Brain microvascular endothelial cell (primary cell): Measurements from ENCODE around the gene SP140L.
"Not testable (repeated sequence)": the region's sequence is repeated elsewhere in the genome, so short reads cannot be mapped to it uniquely, and the experiment has no call there.

Source experiments
- DNase-seq: peaks from one replicate; pipeline ENCODE4 v3.0.0-alpha.2; 2020
- H3K27ac ChIP-seq: fragments of 250-450 bp; sonication (Bioruptor Pico); 2 replicates; pipeline ENCODE4 v1.5.1; 2020; ENCODE audit warnings: mild to moderate bottlenecking, moderate library complexity
- H3K27me3 ChIP-seq: fragments of 250-450 bp; sonication (Bioruptor Pico); replicated peaks from 2 replicates; pipeline ENCODE4 v1.5.1; 2020; ENCODE audit warnings: mild to moderate bottlenecking
- H3K36me3 ChIP-seq: fragments of 250-450 bp; sonication (Bioruptor Pico); replicated peaks from 2 replicates; pipeline ENCODE4 v1.5.1; 2020; ENCODE audit warnings: mild to moderate bottlenecking
- H3K4me3 ChIP-seq: 2 replicates; pipeline ENCODE4 v1.5.1; 2011; ENCODE audit warnings: low read depth, mild to moderate bottlenecking, control low read depth, low read length, moderate library complexity
- CTCF ChIP-seq: IDR thresholded peaks from 2 replicates; pipeline ENCODE4 v1.5.1; 2011; ENCODE audit warnings: low read depth, mild to moderate bottlenecking, moderate library complexity, low read length, control low read depth, inconsistent platforms; ENCODE audit errors: missing control alignments
- in situ Hi-C: cut with HindIII; loops from 2 replicates; pipeline ENCODE4 v1.10.0; 2017; ENCODE audit warnings: low sequenced_read_pairs, low pct_ligation_motif_present

SP140L gene

DNA sequence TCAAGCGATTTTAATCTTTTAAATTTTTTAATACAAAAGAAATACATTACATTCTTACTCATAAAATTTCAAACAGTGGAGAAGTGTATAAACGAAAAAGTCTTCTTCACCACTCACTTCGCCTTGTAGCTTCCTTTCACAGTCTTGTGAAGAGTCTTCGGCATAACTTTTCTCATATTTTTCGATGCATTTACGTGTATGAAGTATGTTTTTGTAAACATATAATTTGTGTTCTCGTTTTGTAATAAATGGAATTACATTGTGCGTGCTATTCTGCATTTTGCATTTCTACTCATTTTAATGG lies 1.1 kb downstream of the SP140L start:
- in situ Hi-C loops, result no loop called here
- Histone ChIP-seq H3K27ac (no peak overlapping the region), H3K4me3 (no peak overlapping the region), H3K36me3 (no peaks in the 10 kb centered on the region), H3K27me3 (no peaks in the 10 kb centered on the region)
- no peak for TF ChIP-seq CTCF
- DNase-seq, result no peak

DNA sequence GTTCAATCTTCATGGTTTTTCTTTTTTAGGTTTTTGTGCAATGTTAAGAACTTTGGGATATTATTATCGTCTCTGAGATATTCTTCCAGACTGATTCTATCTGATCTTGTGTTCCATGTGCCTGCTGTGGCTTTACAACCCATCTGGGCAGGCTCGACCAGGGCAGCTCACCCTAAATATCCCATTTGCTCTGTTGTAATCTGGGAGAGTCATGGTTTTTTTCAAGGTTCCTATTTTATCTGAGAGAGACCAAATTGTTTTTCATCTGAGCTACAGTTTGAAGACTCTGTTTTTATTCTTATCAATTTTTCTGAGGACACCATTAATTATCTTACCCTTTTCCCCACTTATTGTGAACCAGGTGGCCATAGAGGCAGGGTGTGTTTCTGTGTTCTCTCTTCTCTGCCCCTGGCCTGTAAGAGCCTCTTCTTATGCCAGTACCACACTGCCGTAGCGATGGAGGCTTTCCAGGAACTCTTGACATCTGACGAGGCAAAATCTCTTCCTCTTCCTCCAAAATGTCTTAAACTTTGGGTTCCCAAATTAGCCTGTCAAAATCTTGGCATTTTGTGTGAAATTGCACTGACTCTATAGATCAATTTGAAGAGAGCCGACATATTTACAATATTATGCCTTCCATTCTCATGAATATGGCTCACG lies 3.1 kb downstream of the SP140L start:
- Histone ChIP-seq H3K36me3 (peaks cover 6% of the 10 kb centered on the region), H3K4me3 (no peak overlapping the region), H3K27me3 (no peaks in the 10 kb centered on the region), H3K27ac (no peak overlapping the region)
- TF ChIP-seq CTCF, result no peak
- in situ Hi-C loops, result no loop called here
- DNase-seq, result no peak

DNA sequence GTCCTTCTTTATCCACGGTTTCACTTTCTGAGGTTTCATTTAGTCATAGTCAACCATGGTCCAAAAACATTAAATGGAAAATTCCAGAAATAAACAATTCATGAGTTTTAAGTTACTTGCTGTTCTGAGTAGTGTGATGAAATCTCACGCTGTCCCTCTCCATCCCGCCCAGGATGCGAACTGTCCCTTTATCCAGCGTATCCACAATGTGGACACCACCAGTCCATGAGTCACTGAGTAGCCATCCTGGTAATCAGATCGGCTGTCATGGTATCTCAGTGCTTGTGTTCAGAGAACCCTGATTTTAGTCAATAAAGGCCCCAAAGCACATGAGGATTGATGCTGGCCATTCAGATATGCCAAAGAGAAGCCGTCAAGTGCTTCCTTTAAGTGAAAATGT lies 3.7 kb downstream of the SP140L start:
- H3K27ac ChIP-seq, result no peak overlapping the region
- in situ Hi-C loops, result no loop called here
- no peak for TF ChIP-seq CTCF
- DNase-seq, result peak; percentile 81
- H3K4me3 ChIP-seq, result no peak overlapping the region
- peaks cover 6% of the 10 kb centered on the region for H3K36me3 ChIP-seq
- no peaks in the 10 kb centered on the region for H3K27me3 ChIP-seq

DNA sequence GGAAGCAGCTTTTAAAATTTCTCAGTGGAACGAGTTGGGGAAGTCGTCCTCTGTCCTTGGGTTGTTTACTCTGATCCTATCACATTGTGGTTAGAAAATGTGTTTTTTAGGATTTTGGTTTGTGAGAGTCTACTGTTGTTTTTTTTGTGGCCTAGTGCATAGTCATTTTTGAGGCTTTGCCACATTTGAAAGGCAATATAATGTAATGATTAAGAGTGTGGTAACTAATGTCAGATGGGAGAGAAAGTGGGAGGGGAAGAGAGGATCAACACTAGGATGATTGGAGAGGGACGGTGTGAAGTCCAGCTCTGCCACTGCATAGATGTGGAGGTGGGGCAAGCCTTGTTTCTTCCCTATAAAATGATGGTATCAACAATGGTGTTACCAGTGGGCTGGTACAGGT lies 8.5 kb downstream of the SP140L start:
- H3K27me3 ChIP-seq, result no peaks in the 10 kb centered on the region
- in situ Hi-C loops, result no loop called here
- TF ChIP-seq CTCF, result no peak
- no peak for DNase-seq
- H3K4me3 ChIP-seq, result no peak overlapping the region
- peaks cover 6% of the 10 kb centered on the region for H3K36me3 ChIP-seq
- H3K27ac ChIP-seq, result no peak overlapping the region

- Histone ChIP-seq H3K27ac (no peak overlapping the region), H3K4me3 (no peak overlapping the region)
- in situ Hi-C loops, result no loop called here
These were observed 9.0 kb downstream of the SP140L start for GRCh38 chr2:230335864-230336506.

GRCh38 chr2:230341936-230342528 lies 15.0 kb downstream of the SP140L start:
- in situ Hi-C loops, H3K27ac ChIP-seq, H3K36me3 ChIP-seq, H3K27me3 ChIP-seq, H3K4me3 ChIP-seq, DNase-seq: not testable (repeated sequence)

More at GRCh38 chr2:230335864-230336506, 9.0 kb downstream of the SP140L start:
- no peak for DNase-seq
- Histone ChIP-seq H3K36me3 (peaks cover 6% of the 10 kb centered on the region), H3K27me3 (no peaks in the 10 kb centered on the region)
- TF ChIP-seq CTCF, result no peak

DNA sequence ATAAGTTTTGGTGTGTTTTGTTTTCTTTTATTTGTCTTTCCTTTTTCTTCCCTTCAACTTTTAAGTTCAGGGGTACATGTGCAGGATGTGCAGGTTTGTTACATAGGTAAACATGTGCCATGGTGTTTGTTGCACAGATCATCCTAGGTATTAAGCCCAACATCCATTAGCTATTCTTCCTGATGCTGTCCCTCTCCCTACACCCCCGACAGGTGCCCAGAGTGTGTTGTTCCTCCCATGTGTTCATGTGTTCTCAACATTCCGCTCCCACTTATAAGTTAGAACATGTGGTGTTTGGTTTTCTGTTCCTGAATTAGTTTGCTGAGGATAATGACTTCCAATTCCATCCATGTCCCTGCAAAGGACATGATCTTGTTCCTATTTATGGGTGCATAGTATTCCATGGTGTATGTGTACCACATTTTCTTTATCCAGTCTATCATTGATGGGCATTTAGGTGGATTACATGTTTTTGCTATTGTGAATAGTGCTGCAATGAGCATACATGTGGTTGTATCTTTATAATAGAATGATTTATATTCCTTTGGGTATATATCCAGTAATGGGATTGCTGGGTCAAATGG lies 16.1 kb downstream of the SP140L start:
- DNase-seq, H3K4me3 ChIP-seq, H3K27me3 ChIP-seq, in situ Hi-C loops, H3K36me3 ChIP-seq: not testable (repeated sequence)
- peak overlapping the region; percentile 38 for H3K27ac ChIP-seq
